EH (cell line): ENCODE measurements around the gene IPO5.
A peak's percentile ranks its signal among the peaks of the same experiment; 100 is the strongest.
"Not testable (repeated sequence)": the region's sequence is repeated elsewhere in the genome, so short reads cannot be mapped to it uniquely, and the experiment has no call there.

Source experiments
- DNase-seq: peaks from one replicate; pipeline ENCODE4 v3.0.0-alpha.2; 2015; ENCODE audit warnings: low read depth

IPO5 gene

GRCh38 chr13:97949316-97949715 is 4.2 kb upstream of the IPO5 start:
- DNase-seq, result peak; percentile 37

GRCh38 chr13:97951376-97951775 is 2.1 kb upstream of the IPO5 start:
- DNase-seq, result no peak

- not testable (repeated sequence) for DNase-seq
These were observed 644 bp upstream of the IPO5 start for GRCh38 chr13:97952831-97953230.

- DNase-seq, result peak; percentile 22
These were observed 7.9 kb downstream of the IPO5 start for GRCh38 chr13:97961340-97961739.

GRCh38 chr13:97962887-97963286 is 9.4 kb downstream of the IPO5 start:
- DNase-seq, result no peak

- no peak for DNase-seq
These were observed 13.8 kb downstream of the IPO5 start for GRCh38 chr13:97967226-97967625.

- DNase-seq, result no peak
These were observed 14.5 kb downstream of the IPO5 start for GRCh38 chr13:97967948-97968347.

GRCh38 chr13:97971519-97971918 is 18.0 kb downstream of the IPO5 start:
- no peak for DNase-seq

- DNase-seq, result no peak
These were observed 21.3 kb downstream of the IPO5 start for GRCh38 chr13:97974773-97975172.

- DNase-seq, result no peak
These were observed 21.9 kb downstream of the IPO5 start for GRCh38 chr13:97975280-97975847.

- peak; percentile 89 for DNase-seq
These were observed 22.6 kb downstream of the IPO5 start for GRCh38 chr13:97975848-97976609.

GRCh38 chr13:97976610-97977521 is 23.4 kb downstream of the IPO5 start:
- DNase-seq, result peak; percentile 29

GRCh38 chr13:97977982-97978381 is 24.5 kb downstream of the IPO5 start:
- no peak for DNase-seq

- DNase-seq, result peak; percentile 57
These were observed 25.2 kb downstream of the IPO5 start for GRCh38 chr13:97978651-97979050.

GRCh38 chr13:97979051-97979450 is 25.6 kb downstream of the IPO5 start:
- peak; percentile 54 for DNase-seq

GRCh38 chr13:97979556-97979955 is 26.1 kb downstream of the IPO5 start:
- no peak for DNase-seq

- DNase-seq, result peak; percentile 63
These were observed 28.8 kb downstream of the IPO5 start for GRCh38 chr13:97982286-97982685.

- no peak for DNase-seq
These were observed 33.4 kb downstream of the IPO5 start for GRCh38 chr13:97986835-97987234.

- DNase-seq, result no peak
These were observed 46.2 kb downstream of the IPO5 start for GRCh38 chr13:97999653-98000052.

GRCh38 chr13:98004107-98004506 is 50.6 kb downstream of the IPO5 start:
- peak; percentile 80 for DNase-seq

GRCh38 chr13:98004997-98005396 is 51.5 kb downstream of the IPO5 start:
- DNase-seq, result peak; percentile 25

GRCh38 chr13:98007001-98007400 is 53.5 kb downstream of the IPO5 start:
- DNase-seq, result no peak

- DNase-seq, result no peak
These were observed 59.8 kb downstream of the IPO5 start for GRCh38 chr13:98013241-98013640.
